Activated T-cell treated with anti-CD3 and anti-CD28 coated beads for 4 hours (primary cell): Measurements from ENCODE around the gene SIK3.

ENCODE experiments used
- DNase-seq: peaks from one replicate; pipeline ENCODE4 v3.0.0-alpha.2; 2020

Gene SIK3

GRCh38 chr11:117000014-117000737 is 98.1 kb downstream of the SIK3 start:
- DNase-seq = no peak

- DNase-seq = no peak
These were observed 101.2 kb downstream of the SIK3 start for GRCh38 chr11:116997071-116997470.

GRCh38 chr11:116994195-116994594 is 104.0 kb downstream of the SIK3 start:
- DNase-seq = no peak

GRCh38 chr11:116993599-116993998 is 104.6 kb downstream of the SIK3 start:
- DNase-seq = no peak

- DNase-seq = no peak
These were observed 106.7 kb downstream of the SIK3 start for GRCh38 chr11:116991491-116991890.

GRCh38 chr11:116990811-116991210 is 107.4 kb downstream of the SIK3 start:
- no peak for DNase-seq

GRCh38 chr11:116990061-116990473 is 108.2 kb downstream of the SIK3 start:
- no peak for DNase-seq

GRCh38 chr11:116989184-116989583 is 109.0 kb downstream of the SIK3 start:
- DNase-seq = no peak

GRCh38 chr11:116986521-116987105 is 111.6 kb downstream of the SIK3 start:
- DNase-seq = no peak

- DNase-seq = no peak
These were observed 113.6 kb downstream of the SIK3 start for GRCh38 chr11:116984589-116984988.

GRCh38 chr11:116984186-116984585 is 114.0 kb downstream of the SIK3 start:
- no peak for DNase-seq

- DNase-seq = no peak
These were observed 116.9 kb downstream of the SIK3 start for GRCh38 chr11:116981266-116981885.

- no peak for DNase-seq
These were observed 118.0 kb downstream of the SIK3 start for GRCh38 chr11:116980136-116980793.

- no peak for DNase-seq
These were observed 121.2 kb downstream of the SIK3 start for GRCh38 chr11:116976941-116977570.

- no peak for DNase-seq
These were observed 122.6 kb downstream of the SIK3 start for GRCh38 chr11:116975661-116976060.

GRCh38 chr11:116973270-116973669 is 125.0 kb downstream of the SIK3 start:
- DNase-seq = no peak

GRCh38 chr11:116972691-116973090 is 125.5 kb downstream of the SIK3 start:
- no peak for DNase-seq

- no peak for DNase-seq
These were observed 127.5 kb downstream of the SIK3 start for GRCh38 chr11:116970485-116971292.

- no peak for DNase-seq
These were observed 128.5 kb downstream of the SIK3 start for GRCh38 chr11:116969694-116970093.

GRCh38 chr11:116964269-116964668 is 134.0 kb downstream of the SIK3 start:
- no peak for DNase-seq

GRCh38 chr11:116963813-116964212 is 134.4 kb downstream of the SIK3 start:
- no peak for DNase-seq

GRCh38 chr11:116962108-116962507 is 136.1 kb downstream of the SIK3 start:
- no peak for DNase-seq
